GM10248 (cell line): ENCODE measurements around the gene MACROH2A1.

ENCODE experiments used
- CTCF ChIA-PET: fragments of 300-600 bp; sonication (Branson Sonifier 250); formaldehyde crosslinking; extraction: SDS; loops from one replicate; lab custom pipeline; 2021; ENCODE audit warnings: antibody characterized with exemption; lab: Yijun Ruan, JAX
- POLR2A ChIA-PET: fragments of 350-650 bp; sonication (Branson Sonifier 250); formaldehyde crosslinking; extraction: SDS; loops from one replicate; lab custom pipeline; 2020; ENCODE audit warnings: antibody characterized with exemption; lab: Yijun Ruan, JAX
- DNase-seq: peaks from one replicate; pipeline ENCODE4 v3.0.0; 2012; ENCODE audit errors: extremely low spot score
- TF ChIP-seq, protein P1 (sequence below): IDR thresholded peaks from 2 replicates; pipeline ENCODE4 v1.5.1; 2012; ENCODE audit warnings: mild to moderate bottlenecking, low read depth; ENCODE audit errors: extremely low read depth, missing control alignments, control extremely low read depth

MACROH2A1 gene

DNA sequence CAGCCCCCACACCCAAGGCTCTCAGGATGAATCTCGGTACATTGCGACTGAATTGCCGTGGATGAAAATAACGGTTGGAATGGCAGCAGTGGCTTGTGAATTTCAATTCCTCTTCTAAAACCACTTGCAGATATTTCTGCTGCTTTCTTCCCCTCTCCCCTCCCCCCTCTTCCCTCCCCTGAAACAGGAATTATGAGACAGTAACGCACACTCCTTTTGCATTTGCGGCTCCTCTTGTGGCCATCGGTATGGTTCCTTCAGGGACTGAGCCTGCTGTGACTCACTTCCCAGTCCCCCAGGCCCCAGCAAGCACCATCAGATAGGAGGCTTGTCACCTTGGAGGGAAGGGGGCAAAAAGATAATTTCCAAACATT lies 38.4 kb upstream of the MACROH2A1 start:
- CTCF ChIA-PET, result interaction anchor here (1.6 to 9.2 kb wide), 3 partner anchors 11 to 129 kb away, joined by 6 to 85 read pairs (median 70); no protein-coding TSS in a partner anchor
- POLR2A ChIA-PET, result interaction anchor here (0.6 to 1.3 kb wide), 2 partner anchors 33 to 38 kb away, joined by 3 to 6 read pairs; partner anchors contain the start of gene MACROH2A1
- TF ChIP-seq, protein P1, sequence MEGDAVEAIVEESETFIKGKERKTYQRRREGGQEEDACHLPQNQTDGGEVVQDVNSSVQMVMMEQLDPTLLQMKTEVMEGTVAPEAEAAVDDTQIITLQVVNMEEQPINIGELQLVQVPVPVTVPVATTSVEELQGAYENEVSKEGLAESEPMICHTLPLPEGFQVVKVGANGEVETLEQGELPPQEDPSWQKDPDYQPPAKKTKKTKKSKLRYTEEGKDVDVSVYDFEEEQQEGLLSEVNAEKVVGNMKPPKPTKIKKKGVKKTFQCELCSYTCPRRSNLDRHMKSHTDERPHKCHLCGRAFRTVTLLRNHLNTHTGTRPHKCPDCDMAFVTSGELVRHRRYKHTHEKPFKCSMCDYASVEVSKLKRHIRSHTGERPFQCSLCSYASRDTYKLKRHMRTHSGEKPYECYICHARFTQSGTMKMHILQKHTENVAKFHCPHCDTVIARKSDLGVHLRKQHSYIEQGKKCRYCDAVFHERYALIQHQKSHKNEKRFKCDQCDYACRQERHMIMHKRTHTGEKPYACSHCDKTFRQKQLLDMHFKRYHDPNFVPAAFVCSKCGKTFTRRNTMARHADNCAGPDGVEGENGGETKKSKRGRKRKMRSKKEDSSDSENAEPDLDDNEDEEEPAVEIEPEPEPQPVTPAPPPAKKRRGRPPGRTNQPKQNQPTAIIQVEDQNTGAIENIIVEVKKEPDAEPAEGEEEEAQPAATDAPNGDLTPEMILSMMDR, result no peak
- no peak for DNase-seq

DNA sequence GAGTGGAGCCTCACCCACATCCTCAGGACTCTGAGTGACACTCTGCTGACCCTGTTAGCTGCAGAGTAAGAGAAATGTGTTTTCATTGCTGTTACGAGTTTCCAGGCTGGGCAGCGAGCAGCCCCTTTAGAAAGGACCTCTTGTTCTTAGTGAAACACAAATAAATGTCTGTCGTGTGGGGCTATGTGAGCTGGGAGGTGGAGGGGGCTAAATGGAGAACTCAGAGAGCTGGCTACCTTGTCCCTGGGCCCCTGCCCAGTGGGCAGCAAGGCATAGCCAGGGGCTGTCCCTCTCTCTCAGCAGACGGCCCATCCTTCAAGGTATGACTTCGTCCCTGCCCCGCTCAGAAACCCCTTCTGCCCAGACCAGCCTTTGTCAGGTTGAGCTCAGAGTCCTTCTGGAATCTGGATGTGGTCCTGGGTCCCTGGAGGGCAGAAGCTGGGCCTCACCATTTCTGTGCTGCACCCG lies 38.0 kb upstream of the MACROH2A1 start:
- ChIA-PET POLR2A (interaction anchor here (0.6 to 1.3 kb wide), 2 partner anchors 33 to 38 kb away, joined by 3 to 6 read pairs; partner anchors contain the start of gene MACROH2A1), CTCF (interaction anchor here (1.6 to 9.2 kb wide), 3 partner anchors 11 to 129 kb away, joined by 6 to 85 read pairs (median 70); no protein-coding TSS in a partner anchor)
- TF ChIP-seq, protein P1, result no peak
- DNase-seq, result no peak

DNA sequence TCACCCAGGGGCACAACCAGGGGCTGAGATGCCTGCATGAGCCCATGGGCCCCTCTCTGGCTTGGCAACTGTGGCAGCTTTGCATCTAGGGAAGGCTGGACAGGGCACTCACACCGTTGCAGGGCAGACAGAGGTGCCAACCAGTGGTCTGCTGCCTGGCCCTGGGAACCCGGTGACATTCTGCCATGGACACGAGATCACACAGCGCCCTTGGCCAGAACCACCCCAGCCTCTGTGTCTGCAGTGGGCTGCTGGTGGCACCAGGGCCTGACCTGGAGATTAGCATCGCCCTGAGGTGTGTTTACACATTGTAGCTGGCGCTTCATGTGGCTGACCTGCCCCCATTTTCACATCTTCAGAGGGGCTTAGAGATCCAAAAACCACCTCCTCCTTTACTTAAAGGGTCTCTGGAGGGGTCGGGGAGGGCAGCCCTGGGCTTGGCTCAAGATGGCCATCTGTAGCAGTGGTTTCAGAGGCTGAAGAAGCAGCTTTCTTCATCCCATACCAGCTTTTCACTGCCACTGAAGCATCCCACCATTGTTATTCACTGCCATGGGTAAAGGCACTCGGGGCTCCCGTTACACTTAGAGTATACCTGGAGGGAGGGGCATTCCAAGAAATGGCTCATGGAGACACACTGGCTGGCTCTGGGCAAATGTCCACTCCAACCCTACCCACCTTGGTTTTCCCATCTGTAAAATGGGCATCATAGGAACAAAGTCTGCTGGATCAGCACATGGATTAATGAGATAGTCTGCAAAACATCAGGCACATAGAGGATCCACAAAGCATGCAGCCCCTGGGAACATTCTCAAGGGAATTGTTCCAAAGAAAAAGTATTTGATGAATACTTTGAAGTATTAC lies 36.7 kb upstream of the MACROH2A1 start:
- TF ChIP-seq, protein P1, result no peak
- DNase-seq, result peak; percentile 18
- ChIA-PET POLR2A (no interaction called here), CTCF (interaction anchor here (8.2 to 9.2 kb wide), 2 partner anchors 10 to 21 kb away, joined by 70 to 85 read pairs; no protein-coding TSS in a partner anchor)

- ChIA-PET CTCF (interaction anchor here (1.8 to 9.2 kb wide), 4 partner anchors 9 to 126 kb away, joined by 4 to 85 read pairs (median 40); no protein-coding TSS in a partner anchor), POLR2A (no interaction called here)
- DNase-seq, result peak; percentile 9
- TF ChIP-seq, protein P1, result no peak
Measured at GRCh38 chr5:135434591-135435466, 35.8 kb upstream of the MACROH2A1 start.

DNA sequence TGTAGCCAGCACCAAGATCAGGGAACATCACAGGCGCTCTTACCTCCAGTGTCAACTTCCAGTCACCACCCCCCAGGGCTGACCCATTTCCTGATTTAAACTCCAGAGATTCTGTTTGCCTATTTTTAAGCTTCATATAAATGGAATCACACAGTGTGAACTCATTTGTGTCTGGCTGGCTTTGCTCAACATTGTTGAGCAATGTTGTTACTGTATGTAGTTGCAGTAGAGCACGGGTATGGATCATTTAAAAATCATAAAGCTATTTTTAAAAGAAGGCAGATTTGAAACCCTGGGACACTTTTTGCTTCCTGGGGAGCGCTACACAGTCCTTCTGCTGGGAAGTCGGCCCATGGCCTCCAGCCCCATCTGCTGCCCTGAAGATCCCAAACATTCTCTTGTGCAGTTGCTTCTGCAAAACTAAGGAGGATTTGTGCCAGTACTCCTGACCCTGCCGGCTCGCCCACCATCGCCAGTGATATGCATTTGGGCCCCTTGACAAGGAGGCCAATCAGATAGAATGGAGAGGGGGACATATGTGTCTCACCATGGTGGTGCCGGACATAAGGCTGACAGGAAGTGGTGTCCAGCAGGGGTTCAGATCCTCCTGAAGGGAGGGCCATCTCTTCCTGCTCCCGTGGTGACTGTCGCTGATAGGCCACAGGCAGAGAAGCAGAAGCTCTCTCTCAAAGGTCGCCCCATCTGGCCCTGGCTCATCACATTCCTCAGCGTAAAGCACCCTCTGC lies 34.8 kb upstream of the MACROH2A1 start:
- POLR2A ChIA-PET, result no interaction called here
- CTCF ChIA-PET, result interaction anchor here (1.0 to 9.2 kb wide), 4 partner anchors 8 to 127 kb away, joined by 3 to 85 read pairs (median 6); no protein-coding TSS in a partner anchor
- TF ChIP-seq, protein P1, result no peak
- DNase-seq, result no peak
